H9 (cell line): ENCODE data around the gene CARS1. TPM values are rescaled to one million over a fixed set of nuclear protein-coding genes. Genes with fewer than 3 reads are reported as not detected.

Experiments
- DNase-seq: peaks from one replicate; pipeline ENCODE4 v3.0.0-alpha.2; 2017
- H2AFZ ChIP-seq: one replicate; pipeline ENCODE4 v1.6.1; 2013; ENCODE audit warnings: mild to moderate bottlenecking, low read length, control low read depth, moderate library complexity
- H2AK5ac ChIP-seq: 2 replicates; pipeline ENCODE4 v1.6.1; 2013; ENCODE audit warnings: low read length, control low read depth, mixed read lengths; ENCODE audit not compliant: insufficient read length
- H2BK120ac ChIP-seq: one replicate; pipeline ENCODE4 v1.6.1; 2013; ENCODE audit warnings: low read depth, mild to moderate bottlenecking, low read length, control low read depth, inconsistent platforms; ENCODE audit not compliant: poor library complexity, severe bottlenecking
- H2BK12ac ChIP-seq: 2 replicates; pipeline ENCODE4 v1.6.1; 2013; ENCODE audit warnings: low read length, control low read depth, mixed read lengths, low read depth; ENCODE audit not compliant: insufficient read length
- H2BK15ac ChIP-seq: 2 replicates; pipeline ENCODE4 v1.6.1; 2013; ENCODE audit warnings: low read depth, low read length, control low read depth
- H2BK20ac ChIP-seq: one replicate; pipeline ENCODE4 v1.6.1; 2013; ENCODE audit warnings: low read depth, mild to moderate bottlenecking, low read length, control low read depth, inconsistent platforms; ENCODE audit not compliant: poor library complexity, severe bottlenecking
- H2BK5ac ChIP-seq: 2 replicates; pipeline ENCODE4 v1.6.1; 2013; ENCODE audit warnings: low read length, control low read depth, mixed read lengths; ENCODE audit not compliant: insufficient read length
- H3K14ac ChIP-seq: 2 replicates; pipeline ENCODE4 v1.6.1; 2013; ENCODE audit warnings: low read length, control low read depth; ENCODE audit not compliant: insufficient read depth
- H3K18ac ChIP-seq: 2 replicates; pipeline ENCODE4 v1.6.1; 2013; ENCODE audit warnings: low read depth, mild to moderate bottlenecking, mixed read lengths, low read length, control low read depth; ENCODE audit not compliant: insufficient read length
- H3K23ac ChIP-seq: 2 replicates; pipeline ENCODE4 v1.6.1; 2013; ENCODE audit warnings: low read length, control low read depth, mixed read lengths, low read depth; ENCODE audit not compliant: insufficient read length
- H3K23me2 ChIP-seq: 2 replicates; pipeline ENCODE4 v1.6.1; 2013; ENCODE audit warnings: low read depth, mild to moderate bottlenecking, mixed read lengths, low read length, control low read depth; ENCODE audit not compliant: insufficient read length, poor library complexity, severe bottlenecking
- H3K27ac ChIP-seq: 2 replicates; pipeline ENCODE4 v1.5.1; 2013; ENCODE audit warnings: low read length, control low read depth, mixed read lengths, low read depth; ENCODE audit not compliant: insufficient read length
- H3K27me3 ChIP-seq: 2 replicates; pipeline ENCODE4 v1.6.1; 2013; ENCODE audit warnings: low read length, control low read depth, inconsistent platforms; ENCODE audit not compliant: insufficient read depth
- H3K4ac ChIP-seq: 2 replicates; pipeline ENCODE4 v1.6.1; 2013; ENCODE audit warnings: low read depth, mild to moderate bottlenecking, control low read depth, inconsistent platforms, low read length, moderate library complexity
- H3K4me1 ChIP-seq: 2 replicates; pipeline ENCODE4 v1.6.1; 2013; ENCODE audit warnings: low read length, control low read depth, inconsistent platforms; ENCODE audit not compliant: insufficient read depth
- H3K4me2 ChIP-seq: 2 replicates; pipeline ENCODE4 v1.6.1; 2013; ENCODE audit warnings: low read length, control low read depth, mixed read lengths; ENCODE audit not compliant: insufficient read length, insufficient read depth
- H3K56ac ChIP-seq: 2 replicates; pipeline ENCODE4 v1.6.1; 2013; ENCODE audit warnings: low read depth, mild to moderate bottlenecking, mixed read lengths, low read length, control low read depth; ENCODE audit not compliant: insufficient read length
- H3K79me1 ChIP-seq: 2 replicates; pipeline ENCODE4 v1.6.1; 2013; ENCODE audit warnings: low read depth, mild to moderate bottlenecking, moderate library complexity, low read length, control low read depth, inconsistent platforms; ENCODE audit not compliant: insufficient read depth, poor library complexity, severe bottlenecking
- H3K79me2 ChIP-seq: 2 replicates; pipeline ENCODE4 v1.6.1; 2013; ENCODE audit warnings: low read length, control low read depth, inconsistent platforms; ENCODE audit not compliant: insufficient read depth
- H3K9ac ChIP-seq: 2 replicates; pipeline ENCODE4 v1.6.1; 2013; ENCODE audit warnings: low read length, control low read depth, mixed read lengths; ENCODE audit not compliant: insufficient read length; ENCODE audit errors: extremely low read depth
- H3K9me3 ChIP-seq: one replicate; pipeline ENCODE4 v1.6.1; 2013; ENCODE audit warnings: low read depth, low read length, inconsistent platforms; ENCODE audit not compliant: control insufficient read depth
- H3T11ph ChIP-seq: one replicate; pipeline ENCODE4 v1.6.1; 2013; ENCODE audit warnings: mild to moderate bottlenecking, low read length, control low read depth, inconsistent platforms
- H4K20me1 ChIP-seq: one replicate; pipeline ENCODE4 v1.6.1; 2013; ENCODE audit not compliant: control insufficient read depth, insufficient read length, insufficient read depth
- H4K5ac ChIP-seq: 2 replicates; pipeline ENCODE4 v1.6.1; 2013; ENCODE audit warnings: low read depth, mild to moderate bottlenecking, mixed read lengths, low read length, control low read depth; ENCODE audit not compliant: insufficient read length
- H4K8ac ChIP-seq: replicated peaks from 2 replicates; pipeline ENCODE4 v1.6.1; 2013; ENCODE audit warnings: low read length, control low read depth, mixed read lengths, low read depth; ENCODE audit not compliant: insufficient read length
- H4K91ac ChIP-seq: 2 replicates; pipeline ENCODE4 v1.6.1; 2013; ENCODE audit warnings: low read depth, mild to moderate bottlenecking, moderate library complexity, mixed read lengths, low read length, control low read depth; ENCODE audit not compliant: insufficient read length
- H3K27ac Mint-ChIP-seq, 3 experiments: 2 replicates in 2 of 3; 3 replicates in 1 of 3; pipeline ENCODE4 v1.8.0; 2020 to 2021; ENCODE audit warnings: mixed read lengths in 3 of 3, mild to moderate bottlenecking in 1 of 3, moderate library complexity in 1 of 3
- H3K27me3 Mint-ChIP-seq: 2 replicates; pipeline ENCODE4 v1.8.0; 2021; ENCODE audit warnings: low read depth, mild to moderate bottlenecking, moderate library complexity, mixed read lengths
- H3K36me3 Mint-ChIP-seq, 3 experiments: 2 replicates in 2 of 3; 3 replicates in 1 of 3; pipeline ENCODE4 v1.8.0; 2020 to 2021; ENCODE audit warnings: low read depth in 3 of 3, mixed read lengths in 3 of 3; ENCODE audit not compliant: insufficient read depth in 1 of 3
- H3K4me1 Mint-ChIP-seq, 2 experiments: 2 replicates each; pipeline ENCODE4 v1.8.0; 2020; ENCODE audit warnings: mixed read lengths in 2 of 2
- H3K4me3 Mint-ChIP-seq, 2 experiments: 2 replicates in 1 of 2; 3 replicates in 1 of 2; pipeline ENCODE4 v1.8.0; 2020 to 2021; ENCODE audit warnings: mild to moderate bottlenecking in 2 of 2, mixed read lengths in 2 of 2, moderate library complexity in 1 of 2
- H3K9me3 Mint-ChIP-seq, 2 experiments: 2 replicates in 1 of 2; 3 replicates in 1 of 2; pipeline ENCODE4 v1.8.0; 2020; ENCODE audit warnings: mild to moderate bottlenecking in 2 of 2, mixed read lengths in 2 of 2, moderate library complexity in 1 of 2
- CTCF ChIP-seq: fragments of 200-600 bp; sonication (generic); conservative IDR thresholded peaks from 3 replicates; pipeline ENCODE4 v1.8.0; 2021; ENCODE audit warnings: antibody characterized with exemption, mild to moderate bottlenecking
- WGBS: extraction: QIAGEN DNeasy Blood & Tissue Kit; methylation state at CpG from one replicate; pipeline ENCODE4 v1.1.7; 2013; ENCODE audit warnings: missing lambda C conversion rate, low lambda C conversion rate, mixed read lengths; ENCODE audit not compliant: insufficient read length; ENCODE audit errors: extremely low coverage; 5-methylcytosine and 5-hydroxymethylcytosine counted together
- total RNA-seq: library from RNA; stranded (reverse); gene quantifications from 2 replicates; pipeline ENCODE4 v1.2.1, GENCODE V29; 2021

The CARS1 gene
- total RNA-seq, 1 experiment from 2014 or later, result 92.3 TPM

DNA sequence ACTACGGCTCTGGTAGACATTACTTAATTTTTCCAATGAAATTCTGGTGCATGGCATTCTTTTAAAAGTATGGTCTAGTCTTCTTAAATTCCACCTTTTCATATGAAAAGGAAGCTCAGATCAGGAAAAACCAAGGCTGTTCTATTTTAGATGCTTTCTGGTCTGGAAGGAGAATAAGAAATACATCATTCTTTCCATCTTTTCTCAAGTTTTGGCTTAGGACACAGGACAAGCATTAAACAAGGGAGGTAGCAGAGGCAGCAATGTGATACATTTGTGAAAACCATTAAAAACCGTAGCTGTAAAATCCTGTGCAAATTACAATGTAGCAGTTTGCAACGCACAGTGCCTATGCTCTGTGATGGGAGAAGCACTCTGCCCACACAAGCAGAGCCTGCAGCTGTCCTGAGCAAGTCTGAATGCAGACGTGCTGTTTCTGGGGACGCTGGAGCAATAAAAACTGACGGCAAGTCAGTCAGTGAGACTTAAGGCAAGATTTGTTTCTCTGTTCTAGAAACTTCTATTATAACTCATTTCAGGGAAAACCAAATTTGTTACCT, 88.8 kb downstream of the CARS1 start:
- DNase-seq, result no peak
- Histone ChIP-seq H2BK5ac (no peak overlapping the region), H3K9ac (no peak overlapping the region), H3T11ph (no peak overlapping the region), H2BK12ac (no peak overlapping the region), H3K18ac (no peak overlapping the region), H2AFZ (no peak overlapping the region), H4K91ac (no peak overlapping the region), H4K5ac (no peak overlapping the region), H3K56ac (no peak overlapping the region), H3K23ac (no peak overlapping the region), H3K27ac (no peak overlapping the region), H2BK15ac (no peak overlapping the region), H3K79me1 (peaks cover 5% of the 10 kb centered on the region), H3K79me2 (peaks cover 4% of the 10 kb centered on the region; the same call in 1 of the 2 replicates), H3K27me3 (no peaks in the 10 kb centered on the region), H4K8ac (no peak overlapping the region), H3K23me2 (no peaks in the 10 kb centered on the region), H3K9me3 (no peaks in the 10 kb centered on the region), H2BK120ac (no peak overlapping the region), H3K4me1 (no peaks in the 10 kb centered on the region), H2BK20ac (no peak overlapping the region), H3K4ac (no peak overlapping the region), H3K14ac (no peak overlapping the region), H3K4me2 (no peak overlapping the region), H2AK5ac (no peak overlapping the region), H4K20me1 (no peaks in the 10 kb centered on the region)
- Mint-ChIP-seq H3K4me3 (no peak overlapping the region), H3K27ac (no peak overlapping the region), H3K36me3 (peaks cover 72 to 95% (median 93%) of the 10 kb centered on the region in 3 experiments), H3K4me1 (peaks cover 0 to 1% of the 10 kb centered on the region in 2 experiments; a peak in 1 of 4 replicates), H3K27me3 (no peaks in the 10 kb centered on the region), H3K9me3 (no peaks in the 10 kb centered on the region)
- WGBS, result no CpG with 5 or more reads among the region's 6 CpGs
- no peak for TF ChIP-seq CTCF
